GM21786 (cell line): Measurements from ENCODE around the gene S100A9.
"Not testable (repeated sequence)": the region's sequence is repeated elsewhere in the genome, so short reads cannot be mapped to it uniquely, and the experiment has no call there.

ENCODE experiments used
- ATAC-seq: cut with Tn5 transposase; IDR thresholded peaks from one replicate; pipeline ENCODE4 v1.9.1; 2021; ENCODE audit not compliant: unreplicated experiment

Gene S100A9

DNA sequence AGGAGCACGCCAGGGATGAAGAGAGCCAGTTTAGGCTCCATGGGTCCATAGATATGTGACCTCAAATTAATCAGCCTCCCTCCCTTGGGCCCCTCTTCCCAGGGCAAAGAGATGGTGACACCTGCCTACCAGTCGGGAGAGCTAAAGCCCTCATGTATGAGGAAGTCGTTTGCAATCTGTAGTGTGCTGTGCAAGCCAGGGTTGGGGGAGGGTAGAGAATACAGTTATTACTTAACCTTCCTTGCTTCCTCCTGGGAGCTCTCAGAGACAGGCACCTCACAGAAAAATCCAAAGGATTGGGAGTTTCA is 13.0 kb upstream of the S100A9 start:
- ATAC-seq, result no peak

DNA sequence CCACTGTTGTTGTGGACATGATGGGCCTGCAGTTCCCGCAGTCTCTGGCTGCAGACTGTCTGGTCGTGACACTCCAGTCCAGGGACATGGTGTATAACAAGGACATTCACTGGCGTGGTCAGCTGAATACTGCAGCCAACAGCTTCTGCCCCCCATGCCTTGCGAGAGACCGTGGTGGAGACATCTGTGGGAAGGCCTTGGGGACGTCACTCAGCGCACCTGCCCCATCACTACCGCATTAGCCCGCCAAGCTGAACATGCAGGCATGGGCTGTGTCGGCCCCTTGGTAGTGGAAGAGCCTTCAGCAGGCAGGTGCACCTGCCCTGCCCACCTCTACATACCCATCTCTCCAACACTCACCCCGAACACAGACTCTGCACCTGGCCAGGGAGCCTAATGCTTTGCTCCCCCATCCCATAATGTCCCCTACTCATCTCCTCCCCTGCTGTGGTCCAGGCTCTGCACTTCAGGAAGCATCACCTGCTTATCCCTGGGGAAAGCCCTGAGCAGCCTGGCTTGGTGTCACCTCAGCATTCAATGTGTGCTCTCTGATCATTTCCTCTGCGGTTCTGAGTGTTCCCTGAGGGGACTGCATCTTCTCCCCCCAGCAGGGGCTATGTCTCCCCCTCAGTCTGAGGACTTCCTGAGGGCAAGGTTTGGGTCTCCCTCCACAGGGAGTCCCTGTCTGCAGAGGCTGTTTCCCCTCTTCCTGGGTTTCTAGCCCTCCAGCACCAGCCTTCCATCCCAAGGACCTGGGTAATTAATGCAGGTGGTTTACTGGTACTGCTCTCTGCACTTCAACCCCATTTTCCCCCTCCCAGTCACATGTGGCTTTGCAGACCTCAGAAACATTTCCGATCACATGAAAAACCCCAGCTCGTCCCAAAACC is 12.2 kb upstream of the S100A9 start:
- no peak for ATAC-seq

DNA sequence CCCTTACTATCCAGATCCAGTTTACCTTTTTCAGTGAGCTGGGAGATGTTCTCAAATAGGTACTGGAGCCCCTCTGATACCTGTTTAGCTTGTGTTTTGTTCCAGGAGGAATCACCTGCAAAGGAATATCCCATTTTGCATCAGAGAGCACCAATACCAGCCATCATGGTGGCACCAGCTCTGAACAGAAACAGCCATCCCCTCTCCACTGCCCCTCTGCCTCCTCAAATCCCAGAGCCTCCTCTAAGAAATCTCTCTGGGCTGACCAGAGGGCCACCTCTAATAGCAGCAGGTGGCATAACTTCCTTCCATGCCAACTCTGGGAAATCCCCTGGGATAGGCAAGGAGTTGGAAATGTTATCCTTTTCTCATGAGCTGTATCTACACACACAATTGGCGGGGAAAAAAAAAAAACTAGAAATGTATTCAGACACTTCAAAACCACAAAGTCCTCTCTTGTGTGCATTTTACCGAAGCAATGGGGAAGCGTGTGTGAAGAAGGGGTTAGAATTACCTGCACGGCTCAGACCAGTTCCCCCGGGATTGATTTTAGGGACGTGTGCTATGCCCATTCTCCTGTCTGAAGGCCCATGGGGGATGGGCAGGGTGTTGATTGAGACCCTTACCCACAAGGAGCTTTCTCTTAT is 11.5 kb upstream of the S100A9 start:
- ATAC-seq, result no peak

DNA sequence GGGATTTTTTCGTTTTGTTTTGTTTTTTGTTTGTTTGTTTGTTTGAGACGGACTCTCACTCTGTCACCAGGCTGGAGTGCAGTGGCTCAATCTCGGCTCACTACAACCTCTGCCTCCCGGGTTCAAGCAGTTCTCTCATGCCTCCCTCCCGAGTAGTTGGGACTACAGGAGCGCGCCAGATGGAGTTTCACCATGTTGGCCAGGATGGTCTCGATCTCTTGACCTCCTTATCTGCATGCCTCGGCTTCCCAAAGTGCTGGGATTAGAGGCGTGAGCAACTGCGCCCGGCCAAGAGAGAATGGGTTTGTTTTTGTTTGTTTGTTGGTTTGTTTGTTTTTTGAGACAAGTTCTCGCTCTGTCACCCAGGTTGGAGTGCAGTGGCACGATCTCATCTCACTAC is 10.6 kb upstream of the S100A9 start:
- not testable (repeated sequence) for ATAC-seq

DNA sequence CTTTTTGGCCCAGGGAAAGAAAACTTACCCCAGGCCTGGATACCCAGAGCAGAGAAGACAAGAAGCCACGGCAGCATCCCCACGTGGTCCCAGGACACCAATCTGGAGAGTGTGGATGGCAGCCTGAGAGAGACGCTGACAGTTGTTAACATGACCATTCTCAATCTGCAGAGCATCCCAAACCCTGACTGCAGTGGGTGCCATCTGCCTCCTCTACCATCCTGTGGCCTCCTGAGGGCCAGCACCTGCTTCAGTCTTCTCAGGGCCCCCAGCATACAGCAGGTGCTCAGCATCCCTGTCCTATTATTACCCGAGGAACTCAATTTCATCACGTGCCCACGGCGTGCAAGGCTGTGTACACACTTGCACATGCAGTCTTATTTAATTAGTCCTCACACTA is 9.8 kb upstream of the S100A9 start:
- no peak for ATAC-seq

DNA sequence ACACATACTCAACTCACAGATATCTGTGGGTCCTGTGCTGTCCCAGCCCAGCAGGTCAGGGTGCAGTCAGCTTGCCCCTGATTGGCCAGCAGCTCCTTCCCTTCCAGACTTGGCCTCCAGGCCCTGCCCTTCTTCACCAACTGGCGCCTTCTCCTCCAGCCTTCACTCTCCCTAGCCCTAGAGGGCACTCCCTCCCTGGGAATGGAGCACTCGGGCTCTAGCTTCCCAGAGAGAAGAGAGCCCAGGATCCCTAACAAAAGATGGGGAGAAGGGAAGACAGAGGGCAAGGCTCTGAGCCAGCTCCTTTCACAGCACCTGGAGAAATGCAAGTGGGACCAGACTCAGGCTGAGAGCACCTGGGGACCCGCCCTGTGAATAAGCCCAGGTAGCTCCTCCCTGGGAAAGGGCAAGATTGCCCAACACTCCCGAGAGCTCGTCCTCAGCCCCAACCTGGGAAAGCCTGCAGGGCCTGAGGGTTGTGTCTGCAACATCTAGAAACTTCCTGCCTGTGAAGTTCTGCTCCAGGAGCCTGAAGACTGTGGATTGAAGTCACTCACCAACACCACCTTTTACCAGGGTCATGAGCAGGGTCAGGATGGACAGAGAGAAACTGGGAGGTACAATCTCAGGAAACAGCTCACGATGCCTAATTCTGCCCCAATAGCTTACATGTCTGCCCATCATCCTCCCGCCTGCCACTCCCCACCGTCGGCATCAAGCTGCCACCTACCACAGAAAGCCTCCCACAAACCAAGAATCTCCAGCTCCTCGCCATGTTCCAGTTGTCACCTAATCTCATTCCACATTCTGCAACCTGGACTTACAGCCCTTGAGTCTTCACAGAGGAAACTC is 8.9 kb upstream of the S100A9 start, which contains the start of gene PGLYRP4:
Gene PGLYRP4, minus strand, starts transcription at position 331 of the 852 bp plus-strand sequence. CDS start 909 bp downstream, outside the sequence.
- no peak for ATAC-seq

DNA sequence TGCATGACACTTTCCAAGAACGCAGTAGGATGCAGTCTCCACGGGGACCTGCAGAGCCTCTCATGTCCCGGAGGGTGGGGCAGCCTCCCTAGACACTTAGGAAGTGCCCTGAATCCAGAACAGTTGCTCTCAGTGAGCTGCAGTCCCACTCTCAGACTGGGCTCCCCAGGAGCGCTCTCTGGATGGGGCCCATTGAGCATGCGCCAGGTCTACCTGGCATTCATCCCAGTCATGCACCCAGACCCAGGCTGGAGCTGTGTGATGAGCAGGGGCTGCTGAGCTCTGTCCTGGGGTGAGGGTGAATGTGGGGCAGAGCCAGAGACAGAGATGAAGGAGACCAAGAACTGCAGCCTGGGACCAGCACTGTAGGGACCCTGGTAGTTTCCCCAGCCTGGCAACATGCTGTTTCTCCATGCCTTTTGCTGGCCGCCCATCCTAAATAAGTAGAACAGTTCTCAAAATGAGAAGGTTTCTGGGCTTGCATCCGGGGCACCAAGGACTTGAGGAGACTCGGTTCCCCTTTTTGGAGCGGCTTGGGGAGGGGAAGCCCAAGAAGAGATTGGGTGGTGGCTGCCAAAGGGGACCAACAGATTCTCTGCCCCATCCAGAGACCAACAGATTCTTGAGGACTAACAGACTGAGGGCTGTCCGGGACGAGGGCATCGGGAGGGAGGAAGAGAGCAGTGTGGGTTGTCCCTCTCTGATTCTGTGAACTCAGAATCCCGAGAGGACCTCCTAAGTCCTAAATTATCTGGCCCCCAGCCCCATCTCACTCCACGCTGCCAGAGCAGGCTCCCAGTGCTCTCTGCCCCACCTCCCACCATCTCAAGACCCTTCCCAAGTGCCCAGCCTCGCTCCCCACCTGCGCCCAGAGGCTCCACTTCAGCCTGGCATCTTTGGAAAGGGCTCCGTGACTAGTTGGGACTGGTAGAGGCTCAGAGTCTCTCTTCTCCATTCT is 8.0 kb upstream of the S100A9 start:
- no peak for ATAC-seq

DNA sequence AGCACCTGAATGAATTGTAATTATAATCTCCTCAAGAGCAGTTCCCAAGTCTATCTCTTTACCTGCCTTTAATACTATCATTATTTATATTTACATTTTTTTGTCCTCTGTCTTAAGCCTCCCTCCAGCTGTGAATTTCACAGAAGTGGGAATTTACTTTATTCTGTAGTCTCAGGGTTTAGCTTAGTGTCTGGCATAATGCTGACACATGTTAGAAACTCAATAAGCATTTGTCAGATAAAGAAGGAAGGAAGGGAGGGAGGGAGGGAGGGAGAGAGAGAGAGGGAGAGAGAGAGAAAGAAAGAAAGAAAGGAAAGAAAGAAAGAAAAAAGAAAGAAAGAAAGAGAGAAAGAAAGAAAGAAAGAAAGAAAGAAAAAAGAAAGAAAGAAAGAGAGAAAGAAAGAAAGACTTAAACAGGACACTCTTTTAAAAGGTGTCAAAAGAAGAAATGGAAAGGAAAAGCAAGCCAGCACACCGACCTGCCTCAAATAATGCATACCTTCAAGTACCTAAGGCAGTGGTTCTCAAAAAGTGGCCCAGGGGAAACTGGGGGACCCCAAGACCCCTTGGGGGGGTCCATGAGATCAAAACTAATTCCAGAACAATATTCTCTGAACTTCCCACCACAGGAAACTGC is 7.2 kb upstream of the S100A9 start:
- ATAC-seq, result no peak

DNA sequence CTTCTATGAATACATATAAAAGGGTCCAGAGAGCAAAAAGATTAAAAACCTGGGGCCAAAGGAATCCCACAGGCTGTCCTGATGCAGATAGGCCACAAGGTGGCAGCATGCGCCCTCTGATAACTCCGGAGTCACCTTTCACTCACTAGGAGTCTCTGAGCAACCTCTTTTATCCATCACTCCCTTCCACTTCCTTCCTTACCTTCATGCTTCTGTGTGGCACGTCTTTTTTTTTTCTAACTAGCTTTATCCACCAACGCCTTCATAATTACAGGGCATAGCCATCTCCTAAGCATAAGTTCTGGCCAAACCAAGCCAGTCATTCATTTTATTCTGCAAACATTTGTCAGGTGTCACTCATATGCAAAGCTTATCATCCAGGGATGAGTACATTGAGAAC is 5.1 kb upstream of the S100A9 start:
- ATAC-seq, result no peak

DNA sequence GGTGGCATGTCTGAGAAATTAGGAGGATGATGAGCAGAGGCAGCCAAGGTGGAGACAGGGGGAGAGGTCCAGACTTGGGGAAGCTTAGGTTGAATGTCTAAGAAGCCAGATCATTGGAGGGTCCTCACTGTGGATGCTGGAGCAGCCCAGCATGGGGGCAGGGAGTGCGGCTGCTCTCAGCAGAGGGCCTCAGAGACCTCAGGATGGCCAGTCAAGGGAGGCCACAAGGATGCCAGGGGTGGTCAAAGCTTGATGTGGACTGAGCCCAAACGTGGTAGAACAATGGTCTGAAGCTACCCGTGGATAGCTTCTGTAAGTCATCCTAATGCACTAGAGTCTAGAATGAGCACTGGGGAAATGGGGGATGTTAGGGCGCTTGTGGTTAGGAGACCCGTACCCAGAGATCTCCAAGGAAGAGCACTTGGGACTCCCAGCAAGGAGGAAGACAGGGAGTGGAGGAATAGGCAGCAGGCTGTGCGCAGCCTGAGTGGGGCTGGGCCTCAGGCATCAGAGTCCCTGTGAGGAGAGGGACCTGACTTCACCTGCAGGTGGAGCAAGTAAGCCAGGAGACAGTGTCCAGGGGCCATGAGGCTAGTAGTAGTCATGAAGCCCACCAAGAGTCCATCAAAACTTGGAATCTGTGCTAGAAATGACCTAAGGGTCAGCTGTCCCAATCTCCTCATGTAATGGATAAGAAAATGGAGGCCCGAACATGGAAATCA is 4.3 kb upstream of the S100A9 start:
- ATAC-seq, result no peak

DNA sequence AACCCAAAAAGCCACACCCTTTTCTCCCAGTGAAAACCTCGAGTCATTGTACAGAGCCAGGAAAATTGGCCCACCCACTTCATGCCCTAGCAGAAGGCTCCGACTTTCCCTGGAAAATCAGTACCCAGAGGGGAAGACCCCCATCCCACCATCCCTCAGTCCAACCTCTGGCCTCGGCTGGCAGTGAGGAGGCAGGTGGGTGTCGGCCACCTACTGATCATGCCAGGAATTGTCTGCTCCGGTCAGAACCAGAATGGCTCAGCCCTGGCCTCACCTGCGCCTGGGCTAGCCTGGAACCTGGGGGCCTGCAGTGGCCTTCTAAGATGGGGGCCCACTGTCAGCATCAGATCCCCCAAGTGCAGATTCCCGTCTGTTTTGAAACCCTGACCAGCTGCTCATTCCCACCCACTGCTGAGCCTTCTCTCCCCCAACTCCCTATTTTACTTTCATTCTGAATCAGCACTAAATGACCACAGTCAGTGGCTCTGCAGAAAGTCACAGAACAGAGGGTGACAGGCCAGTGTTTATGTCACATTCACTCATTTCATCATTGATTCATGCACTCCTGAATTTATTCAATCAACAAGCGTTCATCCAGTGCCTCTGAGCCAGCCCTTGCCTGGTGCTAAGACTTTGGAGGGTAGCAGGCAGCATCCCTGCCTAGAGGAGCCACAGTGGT is 3.0 kb upstream of the S100A9 start:
- no peak for ATAC-seq

DNA sequence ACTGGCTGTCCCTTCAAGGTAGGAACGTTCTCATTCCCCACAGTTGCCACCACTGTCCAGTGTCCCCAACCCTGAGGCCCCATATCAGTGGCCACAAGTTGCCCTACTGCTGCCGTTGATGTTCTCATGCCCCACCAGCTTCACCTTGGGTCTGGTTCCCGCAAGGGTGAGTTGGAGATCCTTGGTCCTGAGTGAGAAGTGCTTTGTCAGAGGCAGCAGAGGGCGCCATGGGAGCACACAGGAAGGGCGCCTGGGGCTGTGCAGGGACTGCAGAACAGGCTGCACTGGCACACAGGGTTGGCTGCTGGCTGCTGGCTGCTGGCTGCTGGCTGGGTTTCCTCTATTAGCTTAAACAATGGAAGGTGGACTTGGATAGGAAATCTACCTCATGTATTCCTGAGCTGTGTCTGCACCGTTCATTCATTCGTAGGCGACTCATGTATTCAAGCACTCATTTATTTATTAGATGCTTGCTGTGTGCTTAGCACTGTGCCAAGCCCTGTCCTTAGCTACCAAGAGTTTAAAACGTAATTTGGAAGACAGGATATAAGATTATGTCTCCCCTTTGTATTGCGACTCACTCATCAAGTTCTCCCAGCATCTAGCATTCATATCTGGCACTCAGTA is 2.1 kb upstream of the S100A9 start:
- no peak for ATAC-seq

DNA sequence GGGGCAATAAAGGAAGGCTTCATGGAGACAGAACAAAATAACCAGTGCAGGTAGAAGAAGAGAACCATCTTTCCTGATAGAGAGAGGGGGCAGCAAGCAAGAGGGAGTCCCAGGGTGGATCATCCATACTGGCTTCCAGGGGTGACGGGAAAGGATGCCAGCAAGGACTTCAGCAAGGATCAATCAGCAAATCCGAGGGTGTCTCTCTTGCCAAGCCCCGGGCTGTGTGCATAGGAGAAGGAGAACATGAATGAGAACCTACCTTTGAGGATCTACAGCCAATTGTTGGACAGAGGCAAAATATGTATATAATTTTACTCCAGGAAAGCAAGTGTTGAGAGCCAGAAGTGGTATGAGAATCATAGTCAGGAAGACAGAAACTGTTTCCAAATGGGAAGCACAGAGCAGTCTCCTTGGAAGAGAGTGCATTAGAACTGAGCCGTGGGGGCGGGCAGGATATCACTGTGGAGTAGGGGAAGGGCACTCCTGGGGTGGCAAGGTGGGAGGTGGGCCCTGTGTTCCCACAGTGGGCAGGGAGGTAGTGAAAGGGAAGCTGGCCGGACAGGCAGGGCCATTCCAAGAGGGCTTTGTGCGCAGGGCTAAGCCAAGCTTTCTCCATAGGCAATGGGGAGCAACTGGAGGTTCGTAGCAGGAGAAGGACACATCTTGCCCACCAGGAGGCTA is 1.1 kb upstream of the S100A9 start:
- ATAC-seq, result no peak

DNA sequence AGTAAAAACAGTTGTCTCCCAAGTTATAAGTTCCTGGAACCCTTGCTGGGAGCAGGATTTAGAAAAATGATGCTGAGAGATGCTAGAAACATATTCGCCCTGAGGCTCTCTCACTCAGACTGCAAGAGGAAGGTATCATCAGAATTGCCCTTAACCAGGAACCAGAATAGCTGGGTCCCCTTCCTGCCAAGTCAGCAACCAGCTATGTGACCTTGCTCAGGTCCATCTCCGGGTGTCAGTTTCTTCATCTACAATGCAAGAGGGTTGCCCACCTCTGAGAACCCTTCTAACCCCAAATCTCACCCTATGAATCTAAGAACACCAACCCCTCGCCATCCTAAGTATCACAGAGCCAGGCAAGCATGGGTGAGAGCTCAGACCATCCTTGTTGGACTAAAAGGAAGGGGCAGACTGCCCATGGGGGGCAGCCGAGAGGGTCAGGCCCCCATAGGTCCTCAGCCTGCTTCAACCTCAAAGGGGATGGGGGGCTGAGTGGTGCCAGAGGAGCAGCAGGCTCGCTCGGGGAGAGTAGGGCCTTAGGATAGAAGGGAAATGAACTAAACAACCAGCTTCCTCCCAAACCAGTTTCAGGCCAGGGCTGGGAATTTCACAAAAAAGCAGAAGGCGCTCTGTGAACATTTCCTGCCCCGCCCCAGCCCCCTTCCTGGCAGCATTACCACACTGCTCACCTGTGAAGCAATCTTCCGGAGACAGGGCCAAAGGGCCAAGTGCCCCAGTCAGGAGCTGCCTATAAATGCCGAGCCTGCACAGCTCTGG is 390 bp upstream of the S100A9 start:
- ATAC-seq, result no peak

DNA sequence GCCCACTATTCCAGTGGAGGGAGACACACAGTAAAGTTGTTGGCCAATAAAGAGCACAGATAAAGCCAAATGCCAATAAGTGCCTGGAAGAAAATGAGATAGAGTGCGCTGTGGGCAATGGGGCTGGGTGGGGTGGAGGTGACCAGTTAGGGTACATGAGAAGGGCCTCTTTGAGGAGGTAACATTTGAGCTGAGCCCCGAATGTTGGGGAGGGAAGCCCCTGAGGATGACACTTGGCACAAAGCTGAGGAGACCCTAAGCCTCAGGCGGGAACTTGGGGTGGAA is 979 bp downstream of the S100A9 start:
- ATAC-seq, result no peak

DNA sequence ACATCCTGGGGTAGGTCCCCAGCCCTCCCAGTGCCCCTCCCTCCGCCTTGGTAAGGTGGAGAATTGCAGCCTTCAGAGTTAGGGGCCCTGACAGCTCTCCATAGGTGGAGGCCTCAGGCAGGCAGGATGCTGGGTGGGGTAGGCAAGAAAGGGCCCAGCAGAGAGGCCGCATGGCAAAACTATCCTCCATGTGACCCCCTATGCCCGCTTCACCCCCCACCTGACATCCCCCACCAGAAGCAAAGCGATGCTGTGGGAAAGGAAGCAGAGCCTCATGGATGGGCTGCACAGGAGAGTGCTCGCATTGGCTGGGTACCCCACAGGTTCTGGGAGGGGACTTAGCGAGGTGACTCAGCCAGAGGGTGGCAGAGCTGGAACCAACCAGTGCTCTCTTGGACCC is 1.6 kb downstream of the S100A9 start:
- no peak for ATAC-seq

DNA sequence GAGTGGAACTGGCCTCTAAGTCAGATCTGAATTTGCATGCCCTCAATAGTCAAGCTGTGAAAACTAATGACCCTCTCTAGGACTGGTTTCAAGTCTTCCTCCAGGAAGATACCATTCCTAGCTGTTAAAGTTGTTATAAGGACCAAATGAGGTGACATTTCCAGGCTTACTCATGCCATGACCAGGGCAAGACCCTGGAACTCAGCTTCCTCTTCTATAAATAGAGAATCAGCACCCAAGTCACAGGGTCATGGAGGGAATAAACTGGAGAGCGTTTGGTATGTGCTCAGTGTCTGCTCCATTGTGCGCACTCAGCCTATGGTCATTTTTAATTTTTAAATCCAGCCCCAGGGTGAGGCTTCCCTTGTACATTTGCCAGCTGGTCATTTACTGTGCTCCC is 2.5 kb downstream of the S100A9 start:
- ATAC-seq, result no peak
